ENCODE measurements around the gene RASAL2.

The RASAL2 gene

DNA sequence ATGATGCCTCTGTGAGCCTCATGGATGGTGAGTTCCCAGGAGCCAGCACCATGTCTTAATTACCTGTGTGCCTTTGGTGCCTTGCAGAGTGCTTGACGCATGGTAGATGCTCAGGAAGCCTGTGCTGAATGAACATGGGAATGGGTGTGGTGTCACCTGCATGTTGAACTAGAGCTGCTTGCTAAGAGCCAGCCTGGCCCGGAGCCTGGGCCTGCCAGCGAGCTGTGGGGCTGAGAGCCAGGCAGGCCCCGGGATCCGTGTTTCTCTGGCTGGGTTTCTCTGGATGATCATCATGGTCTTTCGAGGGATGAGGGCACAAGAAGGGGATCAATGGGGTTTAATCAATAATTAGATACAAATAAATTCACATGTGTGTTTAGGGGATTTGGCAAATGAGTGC is 412.3 kb downstream of the RASAL2 start:
- Histone ChIP-seq H3K4me1 (ENCODE audit: control insufficient read depth, insufficient read depth, low read length) (no peaks in the 10 kb centered on the region), H3K9me3 (ENCODE audit: control insufficient read depth, insufficient read depth, low read length) (no peaks in the 10 kb centered on the region), H3K4me3 (ENCODE audit: low read depth, low read length) (no peak overlapping the region), H3K9ac (ENCODE audit: low read depth, low read length) (no peak overlapping the region), H3K36me3 (ENCODE audit: control insufficient read depth, insufficient read depth, low read length) (no peaks in the 10 kb centered on the region), H3K27ac (ENCODE audit: low read depth, low read length) (no peak overlapping the region), H3K27me3 (ENCODE audit: control insufficient read depth, insufficient read depth, low read length) (no peaks in the 10 kb centered on the region)

- no peaks in the 10 kb centered on the region for H3K9me3 ChIP-seq (ENCODE audit: control insufficient read depth, insufficient read depth, low read length)
- H3K27me3 ChIP-seq (ENCODE audit: control insufficient read depth, insufficient read depth, low read length) = no peaks in the 10 kb centered on the region
- H3K4me3 ChIP-seq (ENCODE audit: low read depth, low read length) = no peak overlapping the region
- no peak overlapping the region for H3K9ac ChIP-seq (ENCODE audit: low read depth, low read length)
- H3K36me3 ChIP-seq (ENCODE audit: control insufficient read depth, insufficient read depth, low read length) = no peaks in the 10 kb centered on the region
- H3K4me1 ChIP-seq (ENCODE audit: control insufficient read depth, insufficient read depth, low read length) = no peaks in the 10 kb centered on the region
- H3K27ac ChIP-seq (ENCODE audit: low read depth, low read length) = no peak overlapping the region
These were observed 412.8 kb downstream of the RASAL2 start for GRCh38 chr1:178506669-178507068.

DNA sequence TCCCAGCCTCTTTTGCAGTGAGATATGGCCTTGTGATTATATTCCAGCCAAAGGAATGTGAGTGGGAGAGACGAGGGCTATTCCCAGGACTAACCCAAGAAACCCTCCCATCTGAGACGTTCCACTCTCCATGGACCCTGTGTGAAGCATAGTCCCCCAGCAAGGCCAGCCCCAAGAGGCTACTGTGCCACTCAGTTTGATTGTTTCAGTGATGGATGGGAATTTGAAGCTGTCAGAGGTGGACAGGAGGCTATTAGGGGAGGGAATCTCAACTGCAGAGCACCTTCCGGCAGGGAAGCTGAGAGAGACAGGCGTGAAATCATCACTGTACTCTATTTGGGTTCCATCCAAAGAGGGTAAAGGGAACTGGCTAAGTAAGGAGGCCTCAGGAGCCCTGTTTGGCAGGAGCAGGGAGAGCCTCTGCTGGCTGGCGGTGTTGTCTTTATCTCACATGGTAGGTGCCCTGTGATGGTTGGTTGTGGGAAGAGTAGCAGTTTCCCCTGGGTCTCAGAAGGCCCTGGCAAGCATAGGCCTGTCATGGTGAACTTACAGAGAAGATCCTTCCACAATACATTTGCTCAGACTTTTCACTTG is 415.6 kb downstream of the RASAL2 start:
- H3K27ac ChIP-seq (ENCODE audit: low read depth, low read length) = no peak overlapping the region
- no peaks in the 10 kb centered on the region for H3K36me3 ChIP-seq (ENCODE audit: control insufficient read depth, insufficient read depth, low read length)
- no peak overlapping the region for H3K9ac ChIP-seq (ENCODE audit: low read depth, low read length)
- H3K9me3 ChIP-seq (ENCODE audit: control insufficient read depth, insufficient read depth, low read length) = no peaks in the 10 kb centered on the region
- no peak overlapping the region for H3K4me3 ChIP-seq (ENCODE audit: low read depth, low read length)
- H3K27me3 ChIP-seq (ENCODE audit: control insufficient read depth, insufficient read depth, low read length) = no peaks in the 10 kb centered on the region
- no peaks in the 10 kb centered on the region for H3K4me1 ChIP-seq (ENCODE audit: control insufficient read depth, insufficient read depth, low read length)

GRCh38 chr1:178510155-178510554 is 416.3 kb downstream of the RASAL2 start:
- no peak overlapping the region for H3K27ac ChIP-seq (ENCODE audit: low read depth, low read length)
- H3K9ac ChIP-seq (ENCODE audit: low read depth, low read length) = no peak overlapping the region
- no peaks in the 10 kb centered on the region for H3K9me3 ChIP-seq (ENCODE audit: control insufficient read depth, insufficient read depth, low read length)
- H3K4me3 ChIP-seq (ENCODE audit: low read depth, low read length) = no peak overlapping the region
- H3K27me3 ChIP-seq (ENCODE audit: control insufficient read depth, insufficient read depth, low read length) = no peaks in the 10 kb centered on the region
- H3K36me3 ChIP-seq (ENCODE audit: control insufficient read depth, insufficient read depth, low read length) = no peaks in the 10 kb centered on the region
- no peaks in the 10 kb centered on the region for H3K4me1 ChIP-seq (ENCODE audit: control insufficient read depth, insufficient read depth, low read length)

DNA sequence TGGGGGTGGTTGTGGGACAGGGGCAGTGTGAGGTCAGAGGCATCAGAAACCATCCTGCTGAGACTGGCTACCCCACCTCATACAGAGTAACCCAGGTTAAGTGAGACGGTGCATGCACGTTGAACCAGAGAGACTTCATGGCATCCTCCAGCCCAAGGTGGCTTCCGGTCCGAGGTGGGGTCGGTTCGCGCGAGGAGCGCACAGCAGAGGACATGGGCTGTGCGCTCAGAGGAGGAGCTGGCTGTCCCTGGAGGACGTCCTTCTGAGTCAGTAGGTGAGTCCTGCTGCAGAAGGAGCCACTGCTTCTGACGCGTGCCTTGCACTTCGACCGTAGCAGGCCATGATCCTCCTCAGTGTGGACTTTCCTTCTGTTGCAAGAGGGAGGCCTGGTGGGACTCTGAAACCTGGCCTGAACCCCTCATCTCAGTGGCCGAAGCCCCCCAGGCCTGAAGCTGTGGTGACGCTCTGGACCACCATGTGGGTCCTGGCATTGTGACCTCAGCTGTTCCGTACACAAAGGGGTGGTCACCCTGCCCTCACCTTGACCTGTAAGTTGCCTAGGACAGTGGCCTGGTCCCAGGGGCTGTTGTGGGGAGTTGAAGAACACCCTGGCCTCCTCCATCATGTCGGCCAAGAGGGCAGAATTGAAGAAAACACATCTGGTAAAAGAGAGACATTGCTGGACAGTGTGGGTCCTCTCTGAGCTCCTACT is 418.8 kb downstream of the RASAL2 start, which contains the start of gene TEX35:
Gene TEX35, plus strand, starts transcription at position 544 of the 712 bp plus-strand sequence. Its CDS starts 80 bp downstream, at position 624.
- Histone ChIP-seq H3K9ac (ENCODE audit: low read depth, low read length) (no peak within 1 kb of the TSS), H3K4me1 (ENCODE audit: control insufficient read depth, insufficient read depth, low read length) (no peaks in the 10 kb centered on the region), H3K4me3 (ENCODE audit: low read depth, low read length) (no peak within 1 kb of the TSS), H3K36me3 (ENCODE audit: control insufficient read depth, insufficient read depth, low read length) (no peaks in the 10 kb centered on the region), H3K9me3 (ENCODE audit: control insufficient read depth, insufficient read depth, low read length) (no peaks in the 10 kb centered on the region), H3K27ac (ENCODE audit: low read depth, low read length) (no peak within 1 kb of the TSS), H3K27me3 (ENCODE audit: control insufficient read depth, insufficient read depth, low read length) (no peaks in the 10 kb centered on the region)

DNA sequence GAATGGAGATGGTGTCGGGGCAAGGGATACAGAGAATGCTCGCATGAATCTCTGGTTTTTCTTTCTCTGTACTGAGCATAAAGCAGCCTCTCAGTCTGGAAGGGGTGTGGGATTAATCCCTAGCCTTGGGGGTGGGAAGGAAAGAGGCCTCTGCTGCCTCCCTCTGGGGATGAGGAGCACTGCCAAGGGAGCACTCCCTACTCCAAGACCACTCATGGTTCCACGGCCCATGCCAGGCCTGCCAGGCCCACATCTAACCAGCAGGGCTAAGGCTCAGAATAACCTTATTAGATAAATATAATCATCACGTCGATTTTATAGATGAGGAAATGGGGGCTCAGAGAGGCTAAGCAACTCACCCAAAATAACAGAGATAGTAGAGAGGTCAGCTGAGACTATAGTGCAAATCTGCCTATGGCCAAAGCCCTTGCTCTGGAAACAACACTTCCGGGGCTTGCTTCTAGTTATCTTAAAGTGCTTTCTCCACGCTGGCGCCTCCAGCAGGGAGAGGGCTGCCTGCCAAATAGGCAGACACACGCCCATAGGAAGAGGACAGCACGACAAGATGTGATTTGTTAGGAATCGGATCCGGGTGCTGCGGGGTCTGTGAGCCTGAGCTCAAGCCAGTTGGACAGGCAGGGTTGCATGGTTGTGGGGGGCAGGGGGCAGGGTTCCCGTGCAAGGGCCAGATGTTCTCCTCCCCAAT is 419.5 kb downstream of the RASAL2 start:
- no peaks in the 10 kb centered on the region for H3K9me3 ChIP-seq (ENCODE audit: control insufficient read depth, insufficient read depth, low read length)
- H3K4me3 ChIP-seq (ENCODE audit: low read depth, low read length) = no peak overlapping the region
- no peak overlapping the region for H3K9ac ChIP-seq (ENCODE audit: low read depth, low read length)
- H3K4me1 ChIP-seq (ENCODE audit: control insufficient read depth, insufficient read depth, low read length) = no peaks in the 10 kb centered on the region
- H3K27me3 ChIP-seq (ENCODE audit: control insufficient read depth, insufficient read depth, low read length) = no peaks in the 10 kb centered on the region
- no peaks in the 10 kb centered on the region for H3K36me3 ChIP-seq (ENCODE audit: control insufficient read depth, insufficient read depth, low read length)
- no peak overlapping the region for H3K27ac ChIP-seq (ENCODE audit: low read depth, low read length)

DNA sequence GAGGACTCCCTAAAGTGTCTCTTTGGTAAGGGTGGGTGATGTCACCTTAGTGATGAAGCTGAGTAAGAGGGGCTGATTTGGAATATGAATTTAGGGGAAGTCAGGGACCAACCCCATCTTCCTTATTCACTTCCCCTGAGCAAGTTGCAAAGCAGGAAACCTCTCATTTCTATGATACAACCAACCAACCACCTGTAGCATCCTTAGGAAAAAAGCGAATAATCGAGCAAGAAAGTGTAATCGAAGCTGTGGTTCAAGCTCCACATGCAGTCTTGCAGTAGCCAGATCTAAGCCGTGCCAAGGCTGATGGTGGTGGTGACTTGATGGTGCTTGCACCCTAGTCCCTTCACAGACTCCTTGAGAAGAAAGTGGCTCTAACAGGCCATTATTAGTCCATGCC is 422.2 kb downstream of the RASAL2 start:
- H3K9ac ChIP-seq (ENCODE audit: low read depth, low read length) = no peak overlapping the region
- no peaks in the 10 kb centered on the region for H3K36me3 ChIP-seq (ENCODE audit: control insufficient read depth, insufficient read depth, low read length)
- H3K9me3 ChIP-seq (ENCODE audit: control insufficient read depth, insufficient read depth, low read length) = no peaks in the 10 kb centered on the region
- no peak overlapping the region for H3K4me3 ChIP-seq (ENCODE audit: low read depth, low read length)
- no peaks in the 10 kb centered on the region for H3K27me3 ChIP-seq (ENCODE audit: control insufficient read depth, insufficient read depth, low read length)
- H3K27ac ChIP-seq (ENCODE audit: low read depth, low read length) = no peak overlapping the region
- H3K4me1 ChIP-seq (ENCODE audit: control insufficient read depth, insufficient read depth, low read length) = no peaks in the 10 kb centered on the region

GRCh38 chr1:178518894-178519293 is 425.0 kb downstream of the RASAL2 start:
- no peak overlapping the region for H3K27ac ChIP-seq (ENCODE audit: low read depth, low read length)
- no peak overlapping the region for H3K4me3 ChIP-seq (ENCODE audit: low read depth, low read length)
- H3K4me1 ChIP-seq (ENCODE audit: control insufficient read depth, insufficient read depth, low read length) = no peaks in the 10 kb centered on the region
- H3K9me3 ChIP-seq (ENCODE audit: control insufficient read depth, insufficient read depth, low read length) = no peaks in the 10 kb centered on the region
- H3K27me3 ChIP-seq (ENCODE audit: control insufficient read depth, insufficient read depth, low read length) = no peaks in the 10 kb centered on the region
- H3K36me3 ChIP-seq (ENCODE audit: control insufficient read depth, insufficient read depth, low read length) = no peaks in the 10 kb centered on the region
- no peak overlapping the region for H3K9ac ChIP-seq (ENCODE audit: low read depth, low read length)

GRCh38 chr1:178520803-178521202 is 426.9 kb downstream of the RASAL2 start:
- Histone ChIP-seq H3K9me3 (ENCODE audit: control insufficient read depth, insufficient read depth, low read length) (no peaks in the 10 kb centered on the region), H3K27me3 (ENCODE audit: control insufficient read depth, insufficient read depth, low read length) (no peaks in the 10 kb centered on the region), H3K4me3 (ENCODE audit: low read depth, low read length) (no peak overlapping the region), H3K9ac (ENCODE audit: low read depth, low read length) (no peak overlapping the region), H3K36me3 (ENCODE audit: control insufficient read depth, insufficient read depth, low read length) (no peaks in the 10 kb centered on the region), H3K4me1 (ENCODE audit: control insufficient read depth, insufficient read depth, low read length) (no peaks in the 10 kb centered on the region), H3K27ac (ENCODE audit: low read depth, low read length) (no peak overlapping the region)

- H3K4me1 ChIP-seq (ENCODE audit: control insufficient read depth, insufficient read depth, low read length) = no peaks in the 10 kb centered on the region
- H3K27me3 ChIP-seq (ENCODE audit: control insufficient read depth, insufficient read depth, low read length) = no peaks in the 10 kb centered on the region
- no peaks in the 10 kb centered on the region for H3K36me3 ChIP-seq (ENCODE audit: control insufficient read depth, insufficient read depth, low read length)
- no peak overlapping the region for H3K9ac ChIP-seq (ENCODE audit: low read depth, low read length)
- no peak overlapping the region for H3K4me3 ChIP-seq (ENCODE audit: low read depth, low read length)
- no peaks in the 10 kb centered on the region for H3K9me3 ChIP-seq (ENCODE audit: control insufficient read depth, insufficient read depth, low read length)
- no peak overlapping the region for H3K27ac ChIP-seq (ENCODE audit: low read depth, low read length)
These were observed 427.3 kb downstream of the RASAL2 start for GRCh38 chr1:178521241-178521640.

DNA sequence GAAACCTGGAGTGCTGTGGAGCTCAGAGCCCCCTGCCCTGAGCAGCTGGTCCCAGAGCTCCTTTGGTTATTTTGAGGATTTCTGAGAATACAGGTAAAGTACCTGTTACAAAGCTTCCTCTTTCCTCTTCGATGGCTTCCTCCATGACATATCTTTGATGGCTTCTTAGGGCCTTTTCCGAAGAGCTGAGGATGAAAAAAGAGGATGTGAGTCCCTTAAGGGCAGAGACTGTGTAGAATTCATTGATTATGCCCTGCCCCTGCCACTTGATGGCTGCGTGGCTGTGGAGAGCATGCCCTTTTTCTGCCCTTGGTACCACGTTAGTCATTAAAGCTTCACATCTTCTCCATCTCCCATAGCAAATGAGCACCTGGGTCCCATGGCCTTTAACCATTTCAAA is 433.2 kb downstream of the RASAL2 start:
- Histone ChIP-seq H3K9ac (ENCODE audit: low read depth, low read length) (no peak overlapping the region), H3K9me3 (ENCODE audit: control insufficient read depth, insufficient read depth, low read length) (no peaks in the 10 kb centered on the region), H3K27ac (ENCODE audit: low read depth, low read length) (no peak overlapping the region), H3K27me3 (ENCODE audit: control insufficient read depth, insufficient read depth, low read length) (no peaks in the 10 kb centered on the region), H3K4me3 (ENCODE audit: low read depth, low read length) (no peak overlapping the region), H3K36me3 (ENCODE audit: control insufficient read depth, insufficient read depth, low read length) (no peaks in the 10 kb centered on the region), H3K4me1 (ENCODE audit: control insufficient read depth, insufficient read depth, low read length) (no peaks in the 10 kb centered on the region)
